Fibroblast of mammary gland (primary cell): Measurements from ENCODE around the gene CES3.

Source experiments
- DNase-seq: peaks from one replicate; pipeline ENCODE4 v3.0.0-alpha.2; 2010; ENCODE audit warnings: low read depth
- H3K4me3 ChIP-seq: 2 replicates; pipeline ENCODE4 v1.5.1; 2011; ENCODE audit warnings: low read depth, mild to moderate bottlenecking, low read length, moderate library complexity; ENCODE audit not compliant: control insufficient read depth
- CTCF ChIP-seq: conservative IDR thresholded peaks from 2 replicates; pipeline ENCODE4 v1.5.1; 2011; ENCODE audit warnings: low read depth, low read length, inconsistent platforms; ENCODE audit not compliant: control insufficient read depth, insufficient read depth

CES3 gene

GRCh38 chr16:66945939-66946338 lies 15.1 kb upstream of the CES3 start:
- DNase-seq = no peak
- TF ChIP-seq CTCF = no peak
- H3K4me3 ChIP-seq = no peak overlapping the region

DNA sequence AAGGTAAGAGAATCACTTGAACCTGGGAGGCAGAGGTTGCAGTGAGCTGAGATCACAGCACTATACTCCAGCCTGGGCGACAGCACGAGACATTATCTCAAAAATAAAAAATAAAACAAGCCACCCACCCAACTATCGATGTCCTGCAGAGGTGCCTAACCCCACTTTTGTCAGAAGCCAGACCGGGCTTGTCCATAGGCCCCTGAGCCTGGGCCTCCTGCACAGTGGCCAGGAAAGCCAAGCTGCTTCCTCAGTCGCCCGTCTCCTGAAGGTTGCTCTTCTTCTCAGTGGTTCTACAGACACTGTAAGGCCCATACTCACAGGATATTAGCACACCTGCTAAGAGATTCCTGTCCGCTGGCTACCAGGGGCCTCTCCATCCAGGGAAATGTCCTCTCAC lies 14.5 kb upstream of the CES3 start:
- no peak overlapping the region for H3K4me3 ChIP-seq
- no peak for TF ChIP-seq CTCF
- no peak for DNase-seq

DNA sequence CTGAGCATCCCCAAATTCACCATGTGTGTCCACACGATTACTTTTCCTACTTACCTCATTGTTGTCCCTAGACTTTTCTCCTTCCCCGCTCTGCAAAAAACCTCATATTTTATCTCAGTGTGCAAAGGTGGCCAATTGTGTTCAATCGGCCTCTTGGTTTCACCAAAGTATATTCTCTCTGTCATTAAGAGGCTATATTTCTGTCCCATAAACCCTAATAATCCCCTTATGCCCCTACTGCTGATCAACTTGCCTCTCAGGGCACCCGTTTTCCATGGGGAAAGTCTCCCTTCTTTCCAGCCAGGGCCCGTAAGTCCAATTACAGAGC lies 14.1 kb upstream of the CES3 start:
- no peak overlapping the region for H3K4me3 ChIP-seq
- no peak for DNase-seq
- TF ChIP-seq CTCF = no peak

DNA sequence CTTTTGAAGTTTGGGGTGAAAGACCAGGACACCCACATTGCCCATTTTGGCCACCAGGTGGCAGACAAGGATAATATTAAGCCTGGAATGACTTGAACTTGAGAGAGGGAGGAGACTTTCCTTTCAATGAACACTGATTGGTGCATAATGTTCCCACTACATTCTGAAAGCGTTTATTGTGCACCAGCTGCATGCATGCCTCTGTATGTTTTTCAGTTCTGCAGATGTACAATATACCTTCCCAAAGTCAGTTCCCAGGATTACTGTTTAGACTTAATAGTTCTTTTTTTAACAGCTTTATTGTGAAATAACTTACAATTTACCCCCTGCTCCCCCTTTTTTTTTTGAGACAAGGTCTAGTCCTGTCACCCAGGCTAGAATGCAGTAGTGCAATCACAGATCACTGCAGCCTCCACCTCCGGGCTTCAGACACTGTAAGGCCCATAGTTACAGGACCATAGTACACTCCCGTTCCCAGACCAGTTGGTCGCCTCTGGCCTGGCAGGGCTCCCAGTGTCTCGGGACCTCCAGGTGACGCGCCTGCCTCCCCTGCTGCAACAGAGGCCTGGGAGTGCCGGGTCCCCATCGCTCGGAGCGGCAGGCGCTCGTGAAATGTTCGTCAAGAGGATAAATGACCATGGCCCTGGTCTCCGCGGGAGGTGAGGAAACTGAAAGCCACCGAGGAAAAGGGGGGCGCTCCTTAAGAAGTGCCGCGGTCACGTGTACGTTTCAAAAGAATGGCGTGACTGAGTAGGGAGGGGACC lies 13.6 kb upstream of the CES3 start:
- H3K4me3 ChIP-seq = peak overlapping the region; percentile 46
- DNase-seq = peak; percentile 85
- TF ChIP-seq CTCF = peak; percentile 84

DNA sequence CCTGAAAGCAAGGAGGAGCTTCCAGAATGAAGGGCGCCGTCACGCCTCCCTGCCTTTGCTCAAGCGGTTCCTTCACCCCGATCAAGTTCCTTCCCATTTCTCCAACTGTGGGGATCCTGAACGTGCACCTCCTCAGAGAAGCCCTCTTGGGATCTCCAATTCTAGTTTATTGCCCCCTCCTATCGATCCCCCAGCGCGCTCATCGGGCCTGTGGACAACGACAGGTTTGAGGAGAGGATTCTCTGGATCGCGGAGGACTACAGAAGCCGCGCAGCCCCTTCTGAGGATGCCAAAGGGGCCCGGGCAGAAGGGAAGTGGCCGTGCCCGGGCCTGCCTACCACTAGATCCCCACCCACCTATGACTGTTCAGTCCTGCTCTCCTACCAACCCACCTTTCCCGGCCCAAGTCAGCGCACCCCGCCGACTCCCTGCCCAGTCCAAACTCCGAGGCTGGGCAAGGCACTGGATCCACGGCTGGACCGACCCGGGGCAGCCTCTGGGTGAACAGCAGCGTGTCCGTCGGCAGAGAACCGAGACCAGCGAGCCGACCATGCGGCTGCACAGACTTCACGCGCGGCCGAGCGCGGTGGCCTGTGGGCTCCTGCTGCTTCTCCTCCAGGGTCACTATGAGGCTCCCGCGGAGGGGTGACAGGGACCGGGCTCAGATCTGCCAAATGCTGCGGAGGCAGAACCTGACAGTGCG lies 12.8 kb upstream of the CES3 start:
- DNase-seq = no peak
- TF ChIP-seq CTCF = no peak
- peak overlapping the region; percentile 46 for H3K4me3 ChIP-seq

DNA sequence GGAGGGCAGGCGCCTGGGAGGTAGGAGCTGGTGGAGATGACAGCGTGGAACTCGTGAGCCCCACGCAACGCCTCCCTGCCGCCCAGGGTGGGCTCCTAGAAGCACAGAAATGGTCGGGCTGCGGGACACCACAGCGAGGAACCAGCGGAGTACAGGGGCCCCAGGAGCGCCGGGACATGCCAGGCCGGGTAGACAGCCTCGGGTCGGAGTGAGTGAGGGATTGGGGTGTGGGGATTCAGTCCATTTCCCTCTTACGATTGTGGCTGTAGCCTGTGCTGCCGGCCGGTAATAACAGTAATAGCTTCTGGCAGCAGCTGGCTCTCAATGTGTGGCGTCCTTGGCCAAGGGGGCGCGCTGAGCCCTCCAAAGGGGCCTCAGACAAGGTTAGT lies 12.2 kb upstream of the CES3 start:
- TF ChIP-seq CTCF = no peak
- no peak for DNase-seq
- H3K4me3 ChIP-seq = no peak overlapping the region
